Fibroblast of lung (primary cell): Measurements from ENCODE around the gene AGAP9. TPM values are rescaled to one million over a fixed set of nuclear protein-coding genes. Genes with fewer than 3 reads are reported as not detected.

Experiments
- DNase-seq, 2 donors: peaks; one replicate each; pipeline versions ENCODE4 v3.0.0 to v3.0.0-alpha.2; 2010; ENCODE audit warnings: low read depth in 2 of 2
- H2AFZ ChIP-seq: 2 replicates; pipeline ENCODE4 v1.5.1; 2012; ENCODE audit warnings: low read length, control low read depth, inconsistent platforms
- H3K27ac ChIP-seq: 2 replicates; pipeline ENCODE4 v1.5.1; 2011; ENCODE audit warnings: low read length, control low read depth; ENCODE audit not compliant: insufficient read depth
- H3K27me3 ChIP-seq: 2 replicates; pipeline ENCODE4 v1.5.1; 2011; ENCODE audit warnings: mild to moderate bottlenecking, low read length; ENCODE audit not compliant: control insufficient read depth, insufficient read depth
- H3K36me3 ChIP-seq: 2 replicates; pipeline ENCODE4 v1.5.1; 2011; ENCODE audit warnings: low read length; ENCODE audit not compliant: control insufficient read depth, insufficient read depth
- H3K4me1 ChIP-seq: 2 replicates; pipeline ENCODE4 v1.5.1; 2011; ENCODE audit warnings: low read length; ENCODE audit not compliant: control insufficient read depth, insufficient read depth; ENCODE audit errors: extremely low read depth
- H3K4me2 ChIP-seq: 2 replicates; pipeline ENCODE4 v1.5.1; 2011; ENCODE audit warnings: low read length, control low read depth; ENCODE audit not compliant: insufficient read depth; ENCODE audit errors: extremely low read depth
- H3K4me3 ChIP-seq, 4 experiments: fragments of 200-600 bp in 1 of 4; sonication (generic) in 1 of 4; replicated peaks in 1 of 4; 2 replicates each; pipeline ENCODE4 v1.5.1; 2011 to 2016; ENCODE audit warnings: low read length in 4 of 4, low read depth in 3 of 4, mild to moderate bottlenecking in 3 of 4, control low read depth in 2 of 4, inconsistent platforms in 1 of 4, mixed read lengths in 1 of 4; ENCODE audit not compliant: insufficient read depth in 1 of 4; ENCODE audit errors: control extremely low read depth in 1 of 4
- H3K79me2 ChIP-seq: 2 replicates; pipeline ENCODE4 v1.5.1; 2012; ENCODE audit warnings: mild to moderate bottlenecking, low read length, inconsistent platforms; ENCODE audit not compliant: control insufficient read depth, insufficient read depth
- H3K9ac ChIP-seq: 2 replicates; pipeline ENCODE4 v1.5.1; 2011; ENCODE audit warnings: mild to moderate bottlenecking, low read length, control low read depth; ENCODE audit not compliant: insufficient read depth
- H3K9me3 ChIP-seq: 2 replicates; pipeline ENCODE4 v1.5.1; 2012; ENCODE audit warnings: low read depth, low read length; ENCODE audit not compliant: control insufficient read depth, insufficient read depth
- H4K20me1 ChIP-seq: 2 replicates; pipeline ENCODE4 v1.5.1; 2011; ENCODE audit warnings: low read length; ENCODE audit not compliant: control insufficient read depth, insufficient read depth; ENCODE audit errors: extremely low read depth
- EZH2 ChIP-seq: IDR thresholded peaks from 2 replicates; pipeline ENCODE4 v1.5.1; 2012; ENCODE audit warnings: low read length, control low read depth, mild to moderate bottlenecking; ENCODE audit errors: missing control alignments
- polyA plus RNA-seq, 2 donors: library from polyadenylated mRNA; depleted of rRNA in 1 of 2; stranded (reverse) in 1 of 2; unstranded in 1 of 2; fragments of >200 nt; gene quantifications; 2 replicates each; pipeline ENCODE4 v1.2.1, GENCODE V29; 2011 to 2012; ENCODE audit warnings: missing spikeins in 1 of 2
- total RNA-seq: library from RNA; depleted of rRNA; stranded (reverse); fragments of >200 nt; gene quantifications from 2 replicates; pipeline ENCODE4 v1.2.1, GENCODE V29; 2014
- TF ChIP-seq, protein P1 (sequence below), 2 donors: IDR thresholded peaks in 1 of 2; conservative IDR thresholded peaks in 1 of 2; 1 replicate in 1 of 2; 2 replicates in 1 of 2; pipeline ENCODE4 v1.5.1; 2011 to 2012; ENCODE audit warnings: low read length in 2 of 2, control low read depth in 1 of 2, inconsistent platforms in 1 of 2, low read depth in 1 of 2, mild to moderate bottlenecking in 1 of 2

Gene AGAP9
- total and polyA plus RNA-seq, 2 donors (not counting 1 experiment from before 2014, with no cell fraction given) = 2.8 to 3.2 TPM

DNA sequence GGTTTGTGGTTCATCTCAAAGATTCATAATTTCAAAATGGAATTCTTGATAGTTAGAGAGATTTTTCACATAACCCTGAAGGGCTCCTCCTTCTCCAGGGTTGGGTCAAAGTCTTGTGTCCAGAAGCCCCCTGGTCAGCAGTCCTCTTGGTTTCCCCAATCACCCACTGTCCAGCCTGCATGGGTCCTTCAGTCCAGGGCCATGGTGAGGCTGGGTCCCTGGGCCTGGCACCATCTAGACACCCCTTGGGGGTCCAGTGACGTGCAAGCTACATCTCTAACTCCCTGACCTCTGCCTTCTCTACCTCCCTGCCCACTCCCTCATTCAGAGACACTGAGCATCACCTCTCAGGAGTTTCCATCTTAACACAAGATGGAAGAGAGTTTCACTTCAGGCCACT lies 65.6 kb downstream of the AGAP9 start:
- DNase-seq = no peak
- Histone ChIP-seq H2AFZ (no peak overlapping the region), H4K20me1 (no peaks in the 10 kb centered on the region), H3K27me3 (peaks cover 4% of the 10 kb centered on the region), H3K4me2 (no peak overlapping the region), H3K9ac (no peak overlapping the region), H3K4me1 (peaks cover 4% of the 10 kb centered on the region), H3K4me3 (no peak overlapping the region), H3K79me2 (no peaks in the 10 kb centered on the region), H3K9me3 (no peaks in the 10 kb centered on the region), H3K36me3 (no peaks in the 10 kb centered on the region), H3K27ac (no peak overlapping the region)
- TF ChIP-seq, protein P1, sequence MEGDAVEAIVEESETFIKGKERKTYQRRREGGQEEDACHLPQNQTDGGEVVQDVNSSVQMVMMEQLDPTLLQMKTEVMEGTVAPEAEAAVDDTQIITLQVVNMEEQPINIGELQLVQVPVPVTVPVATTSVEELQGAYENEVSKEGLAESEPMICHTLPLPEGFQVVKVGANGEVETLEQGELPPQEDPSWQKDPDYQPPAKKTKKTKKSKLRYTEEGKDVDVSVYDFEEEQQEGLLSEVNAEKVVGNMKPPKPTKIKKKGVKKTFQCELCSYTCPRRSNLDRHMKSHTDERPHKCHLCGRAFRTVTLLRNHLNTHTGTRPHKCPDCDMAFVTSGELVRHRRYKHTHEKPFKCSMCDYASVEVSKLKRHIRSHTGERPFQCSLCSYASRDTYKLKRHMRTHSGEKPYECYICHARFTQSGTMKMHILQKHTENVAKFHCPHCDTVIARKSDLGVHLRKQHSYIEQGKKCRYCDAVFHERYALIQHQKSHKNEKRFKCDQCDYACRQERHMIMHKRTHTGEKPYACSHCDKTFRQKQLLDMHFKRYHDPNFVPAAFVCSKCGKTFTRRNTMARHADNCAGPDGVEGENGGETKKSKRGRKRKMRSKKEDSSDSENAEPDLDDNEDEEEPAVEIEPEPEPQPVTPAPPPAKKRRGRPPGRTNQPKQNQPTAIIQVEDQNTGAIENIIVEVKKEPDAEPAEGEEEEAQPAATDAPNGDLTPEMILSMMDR (conservative IDR thresholded peaks at IDR 0.05 in 1 of 2, IDR thresholded peaks at IDR 0.05 in 1 of 2; ENCODE audit: low read depth in 1 of 2, low read length in 2 of 2) = no peak
- no peak for TF ChIP-seq EZH2

DNA sequence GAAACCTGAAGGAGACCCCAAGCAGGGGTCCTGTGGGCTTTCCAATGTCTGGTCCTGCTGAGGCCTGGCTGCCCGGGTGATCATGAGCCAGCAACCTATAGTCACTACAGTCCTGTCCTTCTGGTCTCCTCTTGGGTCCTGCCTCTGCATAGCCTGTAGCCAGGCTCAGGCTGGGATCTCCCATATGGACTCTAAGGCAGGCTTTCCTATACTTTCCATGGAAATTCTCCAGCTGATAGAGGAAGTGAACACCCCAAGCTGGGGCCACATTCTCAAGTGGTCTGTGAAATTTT lies 66.0 kb downstream of the AGAP9 start:
- no peak overlapping the region for H3K27ac ChIP-seq
- no peaks in the 10 kb centered on the region for H3K36me3 ChIP-seq
- peaks cover 4% of the 10 kb centered on the region for H3K4me1 ChIP-seq
- H3K9me3 ChIP-seq = no peaks in the 10 kb centered on the region
- H3K79me2 ChIP-seq = no peaks in the 10 kb centered on the region
- no peaks in the 10 kb centered on the region for H4K20me1 ChIP-seq
- H3K4me2 ChIP-seq = no peak overlapping the region
- no peak for TF ChIP-seq EZH2
- H3K27me3 ChIP-seq = peaks cover 4% of the 10 kb centered on the region
- no peak overlapping the region for H3K4me3 ChIP-seq
- no peak overlapping the region for H3K9ac ChIP-seq
- no peak for DNase-seq
- H2AFZ ChIP-seq = no peak overlapping the region

DNA sequence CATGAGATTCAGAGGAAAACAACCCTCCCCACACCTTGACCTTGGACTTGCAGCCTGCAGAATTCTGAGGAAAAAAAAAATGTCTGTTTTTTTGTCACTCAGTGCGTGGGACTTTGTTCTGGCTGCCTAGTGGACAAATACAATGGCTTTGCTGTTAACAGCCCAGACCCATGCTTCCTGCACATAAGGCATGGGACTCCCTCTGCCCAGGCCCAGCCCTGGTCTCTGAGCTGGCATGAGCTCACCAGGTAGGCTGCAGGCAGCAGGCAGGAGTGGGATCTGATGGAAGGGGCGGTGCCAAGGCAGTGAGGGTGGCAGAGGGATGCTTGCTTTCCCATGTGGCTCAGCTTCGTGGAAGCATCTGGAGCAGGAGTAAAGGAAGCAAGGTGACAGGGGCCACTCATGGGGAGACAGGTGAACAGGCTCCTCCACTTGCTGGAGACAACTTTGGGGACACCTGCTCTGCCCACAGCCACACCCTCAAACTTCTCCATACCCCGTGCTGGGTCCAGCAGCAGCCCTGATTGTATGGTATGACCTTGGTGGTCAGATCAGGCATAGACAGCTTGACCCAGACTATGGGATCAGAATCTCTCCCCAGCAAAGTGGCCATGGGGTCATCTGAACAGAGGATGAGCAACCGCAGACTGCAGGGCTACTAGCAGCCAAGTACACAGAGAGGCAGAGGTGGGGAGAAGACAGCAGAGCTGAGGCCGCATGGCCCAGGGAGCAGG lies 66.5 kb downstream of the AGAP9 start:
- Histone ChIP-seq H3K27me3 (peaks cover 6% of the 10 kb centered on the region), H3K27ac (no peak overlapping the region), H3K4me3 (no peak overlapping the region), H3K4me1 (peaks cover 2% of the 10 kb centered on the region), H3K9ac (no peak overlapping the region), H3K9me3 (no peaks in the 10 kb centered on the region), H3K79me2 (no peaks in the 10 kb centered on the region), H3K4me2 (no peak overlapping the region), H3K36me3 (no peaks in the 10 kb centered on the region), H4K20me1 (no peaks in the 10 kb centered on the region), H2AFZ (no peak overlapping the region)
- TF ChIP-seq, protein P1 (conservative IDR thresholded peaks at IDR 0.05 in 1 of 2, IDR thresholded peaks at IDR 0.05 in 1 of 2; ENCODE audit: low read depth in 1 of 2, low read length in 2 of 2) = no peak
- no peak for TF ChIP-seq EZH2
- DNase-seq = no peak
